Measurements from ENCODE around the gene PECR. TPM values are rescaled to one million over a fixed set of nuclear protein-coding genes. Genes with fewer than 3 reads are reported as not detected.
A peak's percentile ranks its signal among the peaks of the same experiment; 100 is the strongest.
"Not testable (repeated sequence)": the region's sequence is repeated elsewhere in the genome, so short reads cannot be mapped to it uniquely, and the experiment has no call there.

The PECR gene
- total RNA-seq, 2 experiments from 2014 or later, result 28.2 to 29.4 TPM

DNA sequence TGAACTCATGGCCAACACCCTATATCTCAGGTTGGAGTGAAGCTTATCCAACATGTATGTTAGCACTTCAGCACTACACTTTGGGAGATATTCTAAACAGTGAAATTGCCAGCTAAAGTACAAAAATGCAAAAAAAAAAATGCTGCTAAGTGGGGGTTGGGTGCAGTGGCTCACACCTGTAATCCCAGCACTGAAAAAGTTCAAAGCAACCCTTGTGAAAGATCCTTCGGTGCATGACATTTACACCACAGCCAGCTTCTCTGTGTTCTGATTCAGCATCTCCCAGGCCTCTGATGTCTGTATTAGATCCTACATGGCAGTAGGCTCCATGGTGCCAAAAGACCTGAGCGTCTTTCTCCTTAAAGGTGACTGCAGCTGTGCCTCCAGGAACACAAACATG lies 72.4 kb downstream of the PECR start:
- H3K9me3 Mint-ChIP-seq; ATAC-seq (ENCODE audit: low read depth); POLR2A ChIA-PET; H3K27me3 Mint-ChIP-seq; DNase-seq; H3K4me3 Mint-ChIP-seq; H3K27ac Mint-ChIP-seq; H3K36me3 Mint-ChIP-seq: not testable (repeated sequence)
- peaks cover 29% of the 10 kb centered on the region for H3K4me1 Mint-ChIP-seq

DNA sequence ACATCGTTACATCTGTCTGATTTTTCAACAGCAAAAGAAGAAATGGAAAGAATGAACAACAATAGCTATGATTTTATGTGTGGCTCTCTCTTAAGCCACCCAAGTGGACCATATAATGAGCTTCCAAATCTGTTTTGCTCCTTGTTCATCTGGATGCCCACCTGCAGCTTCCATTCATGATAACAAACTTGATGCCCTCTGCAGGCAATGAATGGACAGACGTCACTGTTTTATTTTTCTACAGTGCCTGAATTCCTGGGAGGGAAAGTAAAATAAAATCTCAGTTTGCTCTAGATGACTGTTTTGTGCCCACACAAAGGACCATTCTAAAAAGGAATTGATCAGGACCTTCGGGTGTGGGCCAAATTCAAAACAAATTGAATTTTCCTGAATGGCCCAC lies 73.2 kb downstream of the PECR start:
- Mint-ChIP-seq H3K27ac (no peak overlapping the region), H3K4me1 (peaks cover 28% of the 10 kb centered on the region), H3K27me3 (no peaks in the 10 kb centered on the region), H3K36me3 (peaks cover 3% of the 10 kb centered on the region), H3K9me3 (no peaks in the 10 kb centered on the region), H3K4me3 (no peak overlapping the region)
- ATAC-seq (ENCODE audit: low read depth), result no peak
- POLR2A ChIA-PET, result no interaction called here
- no peak for DNase-seq

DNA sequence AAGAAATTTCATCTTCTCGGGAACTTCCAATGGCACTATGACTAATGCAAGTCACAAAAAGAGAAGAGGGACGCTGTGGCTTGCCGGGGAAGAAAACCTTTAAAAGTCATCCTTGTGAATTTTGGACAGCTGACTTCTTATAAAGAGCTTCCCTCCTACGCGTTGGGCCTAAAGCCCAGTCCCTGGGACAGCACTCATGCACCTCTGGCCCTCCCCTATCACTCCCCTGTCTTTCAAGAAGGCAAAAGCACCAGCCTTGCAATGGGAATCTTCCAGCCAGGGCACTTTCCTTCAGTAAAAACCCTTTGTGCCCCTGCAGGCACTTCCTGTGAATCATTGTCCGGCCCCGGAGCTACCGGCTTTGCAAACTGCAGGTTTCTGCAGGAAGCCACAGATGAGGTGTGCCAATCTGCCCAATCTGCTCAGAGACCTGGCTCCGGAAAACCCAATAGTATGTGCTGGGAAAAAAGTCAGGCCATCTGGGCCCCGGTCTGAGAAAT lies 75.4 kb downstream of the PECR start:
- H3K4me3 Mint-ChIP-seq, result peak overlapping the region; percentile 7
- H3K4me1 Mint-ChIP-seq, result peaks cover 26% of the 10 kb centered on the region
- H3K36me3 Mint-ChIP-seq, result peaks cover 3% of the 10 kb centered on the region
- peak; percentile 43 for DNase-seq
- H3K9me3 Mint-ChIP-seq, result no peaks in the 10 kb centered on the region
- POLR2A ChIA-PET, result interaction anchor here (0.6 to 0.8 kb wide), 3 partner anchors 7 to 11 kb away, joined by 3 to 4 read pairs (median 3); partner anchors contain the start of gene MREG
- no peaks in the 10 kb centered on the region for H3K27me3 Mint-ChIP-seq
- peak; percentile 63 for ATAC-seq (ENCODE audit: low read depth)
- H3K27ac Mint-ChIP-seq, result peak overlapping the region; percentile 60

DNA sequence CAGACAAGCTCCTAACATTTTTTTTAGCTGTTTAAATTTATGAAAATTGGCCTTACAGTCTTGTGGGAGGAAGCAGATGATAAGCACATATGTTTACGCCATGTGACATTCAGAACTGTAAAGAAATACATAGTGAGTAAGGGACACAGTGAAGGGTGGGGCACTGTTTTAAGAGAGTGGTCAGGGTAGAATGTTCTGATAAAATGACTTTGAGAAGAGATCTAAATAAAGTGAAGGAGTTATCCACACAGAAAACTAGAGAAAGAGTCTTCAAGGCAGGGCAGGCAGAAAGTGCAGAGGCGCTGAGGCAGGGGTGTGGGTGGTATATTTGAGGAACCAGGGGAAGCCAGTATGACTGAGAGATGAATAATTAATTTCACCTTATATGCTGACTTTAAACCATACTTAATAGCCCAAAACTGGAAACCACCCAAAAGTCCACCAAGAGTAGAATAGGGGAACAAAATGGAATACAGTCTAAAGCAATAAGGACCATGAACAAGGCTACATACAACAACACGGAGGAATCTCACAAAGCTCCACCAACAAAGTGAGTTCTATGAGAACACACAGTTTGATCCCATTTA lies 76.8 kb downstream of the PECR start:
- H3K27ac Mint-ChIP-seq, result no peak overlapping the region
- no peak for DNase-seq
- H3K4me3 Mint-ChIP-seq, result no peak overlapping the region
- POLR2A ChIA-PET, result no interaction called here
- peaks cover 2% of the 10 kb centered on the region for H3K36me3 Mint-ChIP-seq
- no peak for ATAC-seq (ENCODE audit: low read depth)
- no peaks in the 10 kb centered on the region for H3K27me3 Mint-ChIP-seq
- H3K9me3 Mint-ChIP-seq, result no peaks in the 10 kb centered on the region
- peaks cover 25% of the 10 kb centered on the region for H3K4me1 Mint-ChIP-seq

DNA sequence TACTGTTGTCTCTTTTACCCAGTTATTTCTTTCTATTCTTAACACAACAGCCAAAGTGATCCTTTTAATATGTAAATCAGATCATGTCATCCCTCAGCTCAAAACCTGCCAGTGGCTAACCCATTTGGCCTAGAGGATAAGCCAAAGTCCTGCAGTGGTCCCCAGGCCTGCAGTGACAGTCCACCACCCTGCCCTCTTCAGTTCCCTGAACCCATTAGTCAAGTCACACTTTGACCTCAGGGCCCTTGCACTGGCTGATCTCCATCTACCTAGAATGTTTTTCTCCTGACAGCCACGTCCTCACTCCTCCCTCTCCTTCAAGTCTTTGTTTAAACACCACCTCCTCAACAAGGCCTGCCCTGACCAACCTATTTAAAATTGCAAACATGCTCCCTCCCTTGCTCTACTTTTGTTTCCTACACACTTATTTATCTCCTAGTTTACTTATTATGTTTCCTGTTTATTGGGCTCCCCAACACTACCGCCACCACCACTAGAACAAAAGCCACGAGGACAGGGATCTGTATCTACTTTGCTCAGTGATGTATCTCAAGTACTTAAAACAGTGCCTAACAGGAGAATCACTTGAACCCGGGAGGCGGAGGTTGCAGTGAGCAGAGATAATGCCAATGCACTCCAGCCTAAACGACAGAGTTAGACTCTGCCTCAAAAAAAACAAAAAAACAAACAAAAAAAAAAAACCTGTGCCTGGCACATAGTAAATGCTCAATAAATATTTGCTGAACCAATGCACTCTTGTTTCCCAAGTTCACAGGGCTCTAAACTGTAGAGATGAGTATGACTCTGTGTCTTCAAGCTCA lies 77.5 kb downstream of the PECR start:
- Mint-ChIP-seq H3K4me1 (peaks cover 25% of the 10 kb centered on the region), H3K9me3 (no peaks in the 10 kb centered on the region), H3K27ac (no peak overlapping the region), H3K4me3 (no peak overlapping the region), H3K27me3 (no peaks in the 10 kb centered on the region), H3K36me3 (peaks cover 2% of the 10 kb centered on the region)
- DNase-seq, result no peak
- POLR2A ChIA-PET, result no interaction called here
- ATAC-seq (ENCODE audit: low read depth), result no peak

DNA sequence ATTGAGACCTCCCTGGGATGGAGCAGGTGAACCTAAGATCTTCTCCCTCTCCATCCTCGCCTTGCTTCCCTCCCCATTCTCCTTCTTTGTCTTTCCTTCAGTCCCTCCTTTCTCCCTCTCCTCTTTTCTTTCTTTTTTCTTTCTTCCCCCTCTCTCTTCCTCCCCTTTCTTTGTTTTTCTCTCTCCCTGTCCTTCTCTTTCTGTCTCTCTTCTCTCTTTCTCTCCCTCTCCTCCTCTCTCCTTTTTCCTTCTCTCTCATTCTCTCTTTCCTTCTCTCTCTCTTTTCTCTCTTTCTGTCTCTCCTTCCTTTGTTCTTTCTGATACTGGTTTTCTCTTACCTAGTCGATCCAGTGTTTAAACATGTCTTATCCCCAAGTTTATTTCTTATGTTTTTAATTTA lies 78.9 kb downstream of the PECR start:
- Mint-ChIP-seq H3K4me1 (peaks cover 25% of the 10 kb centered on the region), H3K27me3 (no peaks in the 10 kb centered on the region), H3K27ac (peak overlapping the region; percentile 73), H3K36me3 (peaks cover 2% of the 10 kb centered on the region), H3K4me3 (no peak overlapping the region), H3K9me3 (no peaks in the 10 kb centered on the region)
- no peak for ATAC-seq (ENCODE audit: low read depth)
- DNase-seq, result no peak
- POLR2A ChIA-PET, result no interaction called here

DNA sequence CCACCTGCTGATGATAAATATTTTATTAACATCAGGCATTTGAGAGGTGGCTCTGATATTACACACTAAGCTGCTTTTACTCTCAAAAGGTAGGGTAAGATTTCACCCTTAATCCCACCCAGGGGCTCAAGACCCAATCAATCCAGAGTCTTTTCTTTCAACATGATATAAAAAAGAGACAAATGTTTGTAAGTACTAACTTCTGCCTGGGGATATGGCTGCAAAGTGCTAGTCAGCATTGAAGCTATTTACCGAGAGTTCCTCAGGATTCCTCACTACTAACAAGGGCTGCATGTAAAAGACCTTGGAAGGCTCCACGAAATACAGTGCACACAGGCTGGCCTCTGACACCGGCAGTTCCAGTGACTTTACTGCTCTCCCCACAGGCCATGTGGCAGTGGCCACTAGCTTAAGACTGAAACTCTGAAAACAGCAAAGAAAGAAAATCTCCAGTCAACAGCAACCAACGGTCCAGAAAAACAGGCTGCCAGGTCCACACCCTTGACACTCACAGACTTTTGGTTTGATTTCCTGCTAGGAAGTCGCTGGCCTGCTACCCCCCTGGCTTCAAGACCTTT lies 79.4 kb downstream of the PECR start:
- Mint-ChIP-seq H3K4me1 (peaks cover 29% of the 10 kb centered on the region), H3K9me3 (no peaks in the 10 kb centered on the region), H3K36me3 (peaks cover 5% of the 10 kb centered on the region), H3K4me3 (no peak overlapping the region), H3K27ac (peak overlapping the region; percentile 73), H3K27me3 (no peaks in the 10 kb centered on the region)
- POLR2A ChIA-PET, result no interaction called here
- DNase-seq, result no peak
- ATAC-seq (ENCODE audit: low read depth), result no peak

DNA sequence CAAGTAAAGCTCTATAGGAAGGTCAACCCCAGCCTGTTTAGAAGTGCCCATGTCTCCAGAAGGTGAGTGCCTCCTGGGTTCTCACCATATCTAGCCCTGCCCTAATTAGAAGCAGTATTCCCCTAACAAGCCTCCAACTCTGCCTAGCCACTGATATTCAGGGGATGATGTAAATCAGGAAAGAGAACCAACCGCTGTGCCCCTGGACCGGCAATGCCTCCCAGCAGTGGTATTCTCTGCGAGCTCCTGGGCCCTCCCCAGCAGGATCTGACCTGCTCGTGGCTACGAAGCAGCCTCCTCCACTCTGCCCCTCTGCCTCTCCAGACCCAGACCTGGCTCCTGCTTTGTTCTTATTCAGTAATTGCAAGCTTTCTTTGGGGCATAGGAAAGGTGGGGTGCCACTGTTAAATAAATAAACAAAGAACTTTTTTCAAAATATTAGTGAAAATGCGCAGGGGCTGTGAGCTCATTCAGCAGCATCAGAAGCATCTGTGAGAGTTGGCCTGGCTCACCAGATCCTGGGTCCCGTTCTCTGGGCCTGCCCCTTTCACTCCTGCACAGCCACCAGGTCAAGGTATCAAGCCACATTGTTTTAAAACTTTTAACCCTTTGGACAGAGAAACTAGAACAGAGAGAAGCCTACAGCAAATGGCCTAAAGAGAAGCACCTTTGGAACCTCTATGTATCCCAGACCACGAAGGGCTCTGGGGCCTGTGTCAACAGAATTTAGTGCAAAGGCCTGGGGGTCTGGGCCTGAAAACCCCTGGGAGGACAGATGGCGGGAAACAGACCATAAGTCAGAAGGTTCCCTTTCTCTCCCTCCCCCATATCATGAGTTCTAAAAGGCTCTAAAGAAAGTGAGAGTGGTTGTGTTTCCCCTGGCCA lies 80.2 kb downstream of the PECR start:
- Mint-ChIP-seq H3K36me3 (peaks cover 5% of the 10 kb centered on the region), H3K4me3 (no peak overlapping the region), H3K27ac (no peak overlapping the region), H3K4me1 (peaks cover 23% of the 10 kb centered on the region), H3K9me3 (no peaks in the 10 kb centered on the region), H3K27me3 (no peaks in the 10 kb centered on the region)
- DNase-seq, result no peak
- ATAC-seq (ENCODE audit: low read depth), result no peak
- POLR2A ChIA-PET, result no interaction called here

- no peak overlapping the region for H3K27ac Mint-ChIP-seq
- DNase-seq, result no peak
- ATAC-seq (ENCODE audit: low read depth), result no peak
- peaks cover 10% of the 10 kb centered on the region for H3K4me1 Mint-ChIP-seq
- no peaks in the 10 kb centered on the region for H3K27me3 Mint-ChIP-seq
- H3K9me3 Mint-ChIP-seq, result peaks cover 1% of the 10 kb centered on the region
- H3K4me3 Mint-ChIP-seq, result no peak overlapping the region
- POLR2A ChIA-PET, result no interaction called here
- H3K36me3 Mint-ChIP-seq, result peaks cover 14% of the 10 kb centered on the region
Observed at GRCh38 chr2:215998636-215999035, 83.0 kb downstream of the PECR start.

DNA sequence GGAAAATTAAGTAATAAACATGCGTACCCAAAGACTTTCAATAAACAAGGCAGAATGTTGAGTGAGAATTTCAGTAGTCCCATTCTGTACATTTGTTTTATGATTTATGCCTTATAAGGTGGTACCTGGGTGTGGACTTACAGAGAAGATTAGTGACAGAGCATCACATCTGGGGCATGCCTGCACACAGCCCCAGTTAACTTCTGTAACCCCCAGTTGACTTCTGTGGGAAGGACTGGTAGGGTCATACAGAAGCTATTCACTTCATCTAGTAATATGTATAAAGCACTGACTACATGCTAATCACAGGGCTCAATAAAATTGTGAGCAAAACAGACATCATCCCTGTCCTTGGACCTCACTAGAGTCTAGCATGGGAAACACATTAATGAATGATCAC lies 84.4 kb downstream of the PECR start:
- POLR2A ChIA-PET, result no interaction called here

GRCh38 chr2:215994911-215995310 lies 86.7 kb downstream of the PECR start:
- Mint-ChIP-seq H3K27ac (no peak overlapping the region), H3K36me3 (peaks cover 47% of the 10 kb centered on the region), H3K4me3 (no peak overlapping the region), H3K9me3 (peaks cover 17% of the 10 kb centered on the region), H3K27me3 (no peaks in the 10 kb centered on the region), H3K4me1 (peaks cover 4% of the 10 kb centered on the region)
- POLR2A ChIA-PET, result no interaction called here
- DNase-seq (no peak), ATAC-seq (ENCODE audit: low read depth) (no peak)

More for the DNA sequence above, 84.4 kb downstream of the PECR start:
- ATAC-seq (ENCODE audit: low read depth) (no peak), DNase-seq (no peak)
- Mint-ChIP-seq H3K27me3 (no peaks in the 10 kb centered on the region), H3K36me3 (peaks cover 26% of the 10 kb centered on the region), H3K9me3 (peaks cover 3% of the 10 kb centered on the region), H3K4me3 (no peak overlapping the region), H3K27ac (no peak overlapping the region), H3K4me1 (peaks cover 4% of the 10 kb centered on the region)

- H3K27ac Mint-ChIP-seq; POLR2A ChIA-PET; DNase-seq; H3K4me1 Mint-ChIP-seq; H3K4me3 Mint-ChIP-seq; H3K27me3 Mint-ChIP-seq; ATAC-seq (ENCODE audit: low read depth): not testable (repeated sequence)
- Mint-ChIP-seq H3K9me3 (peaks cover 32% of the 10 kb centered on the region), H3K36me3 (peaks cover 67% of the 10 kb centered on the region)
Observed at GRCh38 chr2:215988556-215989207, 92.9 kb downstream of the PECR start.

Measured in activated naive CD8-positive, alpha-beta T cell treated with anti-CD3 and anti-CD28 coated beads, Interleukin-2, amount 10 ng/mL, durations not matched to agents 7 days and 5 days (primary cell).